Endothelial cell of umbilical vein (primary cell): ENCODE results near the gene DCAF12. TPM values are rescaled to one million over a fixed set of nuclear protein-coding genes. Genes with fewer than 3 reads are reported as not detected.

Experiments used
- BruUV-seq: library from RNA; stranded (reverse); fragments of 400-500 nt; replicated peaks from 2 replicates; lab custom pipeline; 2021; lab: Mats Ljungman, UMichigan
- CTCF ChIA-PET: fragments of 300-600, 350-600 bp; sonication (Branson Sonifier 250); formaldehyde crosslinking; loops from one replicate; lab custom pipeline; 2021; ENCODE audit warnings: antibody characterized with exemption, inconsistent platforms; lab: Charles Lee
- POLR2A ChIA-PET: fragments of 300-600, 350-600 bp; sonication (Branson Sonifier 250); formaldehyde crosslinking; loops from one replicate; lab custom pipeline; 2021; ENCODE audit warnings: antibody characterized with exemption, inconsistent platforms; lab: Charles Lee
- DNase-seq: peaks from one replicate; pipeline ENCODE4 v3.0.0-alpha.2; 2011; ENCODE audit warnings: low read depth, low spot score
- FAIRE-seq: peaks from 2 replicates; lab custom pipeline; 2011; peaks lifted over from hg19 to GRCh38; lab: Jason Lieb, UNC
- H2AFZ ChIP-seq: 2 replicates; pipeline ENCODE4 v1.6.0; 2012; ENCODE audit warnings: low read depth, low read length, control low read depth, inconsistent platforms
- H3K27ac ChIP-seq: 2 replicates; pipeline ENCODE4 v1.5.1; 2011; ENCODE audit warnings: low read depth, mild to moderate bottlenecking, control low read depth, low read length, moderate library complexity; ENCODE audit not compliant: insufficient read depth
- H3K27me3 ChIP-seq, 2 experiments: 2 replicates each; pipeline versions ENCODE4 v1.6.0 to v1.6.1; 2011; ENCODE audit warnings: low read length in 2 of 2, mixed read lengths in 1 of 2; ENCODE audit not compliant: control insufficient read depth in 2 of 2, insufficient read depth in 2 of 2
- H3K36me3 ChIP-seq, 2 experiments: 2 replicates in 1 of 2; 3 replicates in 1 of 2; pipeline ENCODE4 v1.5.1; 2011; ENCODE audit warnings: low read length in 2 of 2, mild to moderate bottlenecking in 1 of 2, moderate library complexity in 1 of 2; ENCODE audit not compliant: control insufficient read depth in 2 of 2, insufficient read depth in 2 of 2; ENCODE audit errors: extremely low read depth in 1 of 2
- H3K4me1 ChIP-seq: 3 replicates; pipeline ENCODE4 v1.5.1; 2011; ENCODE audit warnings: mild to moderate bottlenecking, low read length; ENCODE audit not compliant: control insufficient read depth, insufficient read depth; ENCODE audit errors: extremely low read depth
- H3K4me2 ChIP-seq: 2 replicates; pipeline ENCODE4 v1.6.1; 2011; ENCODE audit warnings: low read length, control low read depth, mixed read lengths; ENCODE audit not compliant: insufficient read depth
- H3K4me3 ChIP-seq, 3 experiments: fragments of 200-600 bp in 1 of 3; sonication (generic), shearing (Covaris generic) in 1 of 3; replicated peaks in 1 of 3; 2 replicates each; pipeline ENCODE4 v1.5.1; 2011 to 2016; ENCODE audit warnings: control low read depth in 3 of 3, low read length in 3 of 3, mild to moderate bottlenecking in 2 of 3, inconsistent platforms in 1 of 3, low read depth in 1 of 3, moderate library complexity in 1 of 3; ENCODE audit not compliant: insufficient read depth in 1 of 3
- H3K79me2 ChIP-seq: 2 replicates; pipeline ENCODE4 v1.6.0; 2012; ENCODE audit warnings: low read length, inconsistent platforms; ENCODE audit not compliant: control insufficient read depth, insufficient read depth
- H3K9ac ChIP-seq: replicated peaks from 2 replicates; pipeline ENCODE3; 2011; ENCODE audit warnings: low read length, control low read depth; ENCODE audit not compliant: insufficient read depth; ENCODE audit errors: extremely low read depth
- H3K9me1 ChIP-seq: replicated peaks from 3 replicates; pipeline ENCODE4 v1.6.0; 2011; ENCODE audit warnings: mild to moderate bottlenecking, low read length; ENCODE audit not compliant: control insufficient read depth, insufficient read depth; ENCODE audit errors: extremely low read depth
- H3K9me3 ChIP-seq: replicated peaks from 2 replicates; pipeline ENCODE4 v1.5.1; 2012; ENCODE audit warnings: low read length, inconsistent platforms; ENCODE audit not compliant: control insufficient read depth, insufficient read depth
- H4K20me1 ChIP-seq: replicated peaks from 2 replicates; pipeline ENCODE3; 2011; ENCODE audit warnings: mild to moderate bottlenecking, low read length; ENCODE audit not compliant: control insufficient read depth, insufficient read depth; ENCODE audit errors: extremely low read depth
- CTCF ChIP-seq, 2 donors: IDR thresholded peaks; 1 replicate in 1 of 2; 2 replicates in 1 of 2; pipeline ENCODE4 v1.5.1; 2011; ENCODE audit warnings: low read length in 2 of 2, mild to moderate bottlenecking in 2 of 2, moderate library complexity in 2 of 2, control low read depth in 1 of 2, inconsistent platforms in 1 of 2, low read depth in 1 of 2; ENCODE audit not compliant: insufficient read depth in 1 of 2; ENCODE audit errors: extremely low read depth in 1 of 2
- EZH2 ChIP-seq: IDR thresholded peaks from 2 replicates; pipeline ENCODE4 v1.6.1; 2012; ENCODE audit warnings: borderline replicate concordance, low read depth, mild to moderate bottlenecking, moderate library complexity, low read length, inconsistent platforms; ENCODE audit not compliant: severe bottlenecking
- FOS ChIP-seq: IDR thresholded peaks from 2 replicates; pipeline ENCODE4 v1.6.1; 2011; ENCODE audit warnings: mild to moderate bottlenecking, low read length, moderate library complexity, borderline replicate concordance; ENCODE audit not compliant: insufficient read depth
- GATA2 ChIP-seq: IDR thresholded peaks from 2 replicates; pipeline ENCODE4 v1.7.0; 2011; ENCODE audit warnings: low read depth, mild to moderate bottlenecking, moderate library complexity, mixed read lengths, low read length; ENCODE audit not compliant: insufficient read length, insufficient read depth
- JUN ChIP-seq: IDR thresholded peaks from 2 replicates; pipeline ENCODE4 v1.6.1; 2011; ENCODE audit warnings: borderline replicate concordance, low read depth; ENCODE audit not compliant: insufficient read length, insufficient read depth
- MAX ChIP-seq: IDR thresholded peaks from 2 replicates; pipeline ENCODE4 v1.6.1; 2011; ENCODE audit not compliant: insufficient read depth, insufficient read length
- MYC ChIP-seq: IDR thresholded peaks from one replicate; pipeline ENCODE4 v1.6.1; 2011; ENCODE audit warnings: mild to moderate bottlenecking, low read depth, low read length
- POLR2AphosphoS5 ChIP-seq: IDR thresholded peaks from 2 replicates; pipeline ENCODE4 v1.6.1; 2012; ENCODE audit warnings: low read depth, mild to moderate bottlenecking, control low read depth, low read length, moderate library complexity; ENCODE audit not compliant: insufficient read depth
- dilution Hi-C: fragments of 300-500 bp; cut with MboI; formaldehyde crosslinking; loops from one replicate; pipeline ENCODE4 v1.15.0; 2019; ENCODE audit warnings: low sequenced_read_pairs; ENCODE audit not compliant: extremely low pct_ligation_motif_present
- intact Hi-C: fragments of 100-400 bp; cut with micrococcal nuclease; formaldehyde crosslinking; loops from one replicate; pipeline ENCODE4 v1.10.0; 2022
- polyA plus RNA-seq, 4 experiments: library from polyadenylated mRNA; depleted of rRNA in 3 of 4; stranded (reverse) in 3 of 4; unstranded in 1 of 4; fragments of >200 nt; gene quantifications; 2 replicates each; pipeline versions ENCODE4 v1.2.1 to v1.2.3, GENCODE V29; 2011 to 2012; ENCODE audit warnings: missing spikeins in 1 of 4
- total RNA-seq: library from RNA; stranded (reverse); gene quantifications from 2 replicates; pipeline ENCODE4 v1.2.3, GENCODE V29; 2021

The DCAF12 gene
- total and polyA plus RNA-seq, 2 donors (not counting 3 experiments of a cell fraction or from before 2014, with no cell fraction given) = 26.2 to 28.4 TPM

- no peaks in the 10 kb centered on the region for H4K20me1 ChIP-seq
- H3K4me3 ChIP-seq = no peak overlapping the region
- FAIRE-seq (no peak), DNase-seq (no peak)
- intact Hi-C loops (no loop called here), dilution Hi-C loops (no loop called here)
- H3K4me1 ChIP-seq = no peaks in the 10 kb centered on the region
- no TSS peak for BruUV-seq
- peaks cover 9 to 27% of the 10 kb centered on the region in 2 experiments for H3K36me3 ChIP-seq
- no peaks in the 10 kb centered on the region for H3K27me3 ChIP-seq
- H3K9ac ChIP-seq = no peak overlapping the region
- no peak overlapping the region for H2AFZ ChIP-seq
- ChIA-PET CTCF (interaction anchor here (1.0 kb wide), 1 partner anchor 174 kb away, joined by 3 read pairs; no protein-coding TSS in a partner anchor), POLR2A (no interaction called here)
- H3K79me2 ChIP-seq = no peaks in the 10 kb centered on the region
- no peaks in the 10 kb centered on the region for H3K9me3 ChIP-seq
- H3K9me1 ChIP-seq = no peaks in the 10 kb centered on the region
- TF ChIP-seq GATA2 (no peak), MAX (no peak), MYC (no peak), CTCF (IDR thresholded peaks at IDR 0.05; ENCODE audit: extremely low read depth in 1 of 2, insufficient read depth in 1 of 2, low read depth in 1 of 2, low read length in 2 of 2) (no peak), POLR2AphosphoS5 (no peak), EZH2 (no peak), FOS (no peak), JUN (no peak)
- no peak overlapping the region for H3K4me2 ChIP-seq
- H3K27ac ChIP-seq = no peak overlapping the region
These were observed 28.6 kb downstream of the DCAF12 start for GRCh38 chr9:34097865-34098264.
